K562 (cell line): ENCODE measurements around the gene ADAMTS14.

ENCODE experiments used
- BRCA1 ChIP-seq, 2 experiments: fragments of 450-650 bp in 1 of 2; sonication (generic) in 1 of 2; formaldehyde crosslinking in 1 of 2; IDR thresholded peaks; 2 replicates each; pipeline versions ENCODE4 v1.5.0 to v1.6.1; 2017 to 2020; ENCODE audit warnings: mild to moderate bottlenecking in 1 of 2, missing genetic modification reagents in 1 of 2
- CBX3 ChIP-seq, 2 experiments: IDR thresholded peaks; 1 replicate in 1 of 2; 2 replicates in 1 of 2; pipeline ENCODE4 v1.6.1; 2012; ENCODE audit warnings: inconsistent platforms in 2 of 2, low read length in 2 of 2, borderline replicate concordance in 1 of 2, control low read depth in 1 of 2
- SNRNP70 ChIP-seq: fragments of 200-400 bp; formaldehyde crosslinking; optimal IDR thresholded peaks from 2 replicates; pipeline ENCODE3; 2017; ENCODE audit warnings: low read depth, low read length
- ZFP36 ChIP-seq: fragments of 150-350 bp; IDR thresholded peaks from 2 replicates; pipeline ENCODE4 v1.6.1; 2018; ENCODE audit warnings: low read length, low read depth; ENCODE audit not compliant: partially characterized antibody
- TF ChIP-seq, protein P1 (sequence below), 3 experiments: IDR thresholded peaks in 2 of 3; conservative IDR thresholded peaks in 1 of 3; 2 replicates each; pipeline ENCODE4 v1.5.1; 2011 to 2012; ENCODE audit warnings: low read length in 3 of 3, mild to moderate bottlenecking in 3 of 3, control low read depth in 2 of 3, improper control_type of control experiment in 1 of 3, inconsistent platforms in 1 of 3, low read depth in 1 of 3, mixed read lengths in 1 of 3, moderate library complexity in 1 of 3; ENCODE audit not compliant: insufficient read depth in 2 of 3
- TF ChIP-seq, protein P2 (sequence below): fragments of 250-450 bp; sonication (Bioruptor Pico); IDR thresholded peaks from 2 replicates; pipeline ENCODE4 v1.9.0; 2021; ENCODE audit warnings: mild to moderate bottlenecking
- TF ChIP-seq, protein P3 (sequence below): sonication (generic); formaldehyde crosslinking; IDR thresholded peaks from 2 replicates; pipeline ENCODE4 v1.9.0; 2022; ENCODE audit warnings: mild to moderate bottlenecking, missing genetic modification reagents

DNA sequence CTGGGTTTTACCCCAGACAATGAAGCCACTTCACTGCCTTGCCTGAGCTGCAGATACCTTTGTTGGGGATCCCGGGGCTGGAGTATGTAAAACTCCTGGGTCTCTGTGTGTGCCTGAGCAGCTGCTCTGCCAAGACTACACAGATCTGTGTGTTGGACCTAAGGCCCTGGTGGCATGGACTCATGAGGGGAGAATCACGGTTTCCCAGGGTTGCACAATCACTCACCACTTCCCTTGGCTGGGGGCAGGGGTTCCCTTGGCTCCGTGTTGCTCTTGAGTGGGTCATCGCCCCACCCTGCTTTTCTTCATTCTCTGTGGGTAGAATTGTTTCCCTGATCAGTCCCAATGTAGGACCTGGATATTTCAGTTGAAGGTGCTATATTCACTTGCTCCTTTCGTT, 126.8 kb downstream of the ADAMTS14 start:
- TF ChIP-seq, protein P1, sequence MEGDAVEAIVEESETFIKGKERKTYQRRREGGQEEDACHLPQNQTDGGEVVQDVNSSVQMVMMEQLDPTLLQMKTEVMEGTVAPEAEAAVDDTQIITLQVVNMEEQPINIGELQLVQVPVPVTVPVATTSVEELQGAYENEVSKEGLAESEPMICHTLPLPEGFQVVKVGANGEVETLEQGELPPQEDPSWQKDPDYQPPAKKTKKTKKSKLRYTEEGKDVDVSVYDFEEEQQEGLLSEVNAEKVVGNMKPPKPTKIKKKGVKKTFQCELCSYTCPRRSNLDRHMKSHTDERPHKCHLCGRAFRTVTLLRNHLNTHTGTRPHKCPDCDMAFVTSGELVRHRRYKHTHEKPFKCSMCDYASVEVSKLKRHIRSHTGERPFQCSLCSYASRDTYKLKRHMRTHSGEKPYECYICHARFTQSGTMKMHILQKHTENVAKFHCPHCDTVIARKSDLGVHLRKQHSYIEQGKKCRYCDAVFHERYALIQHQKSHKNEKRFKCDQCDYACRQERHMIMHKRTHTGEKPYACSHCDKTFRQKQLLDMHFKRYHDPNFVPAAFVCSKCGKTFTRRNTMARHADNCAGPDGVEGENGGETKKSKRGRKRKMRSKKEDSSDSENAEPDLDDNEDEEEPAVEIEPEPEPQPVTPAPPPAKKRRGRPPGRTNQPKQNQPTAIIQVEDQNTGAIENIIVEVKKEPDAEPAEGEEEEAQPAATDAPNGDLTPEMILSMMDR (IDR thresholded peaks at IDR 0.05 in 2 of 3, conservative IDR thresholded peaks at IDR 0.05 in 1 of 3; ENCODE audit: insufficient read depth in 2 of 3, low read depth in 1 of 3, low read length in 3 of 3): no peak
- TF ChIP-seq, protein P2, sequence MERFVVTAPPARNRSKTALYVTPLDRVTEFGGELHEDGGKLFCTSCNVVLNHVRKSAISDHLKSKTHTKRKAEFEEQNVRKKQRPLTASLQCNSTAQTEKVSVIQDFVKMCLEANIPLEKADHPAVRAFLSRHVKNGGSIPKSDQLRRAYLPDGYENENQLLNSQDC (CRISPR knock-in tag): no peak
- TF ChIP-seq CBX3 (IDR thresholded peaks at IDR 0.05; ENCODE audit: borderline replicate concordance in 1 of 2, low read length in 2 of 2) (no peak), BRCA1 (IDR thresholded peaks at IDR 0.05) (no peak), BRCA1 (CRISPR knock-in tag; IDR thresholded peaks at IDR 0.05) (no peak), SNRNP70 (no peak), ZFP36 (no peak)
- TF ChIP-seq, protein P3, sequence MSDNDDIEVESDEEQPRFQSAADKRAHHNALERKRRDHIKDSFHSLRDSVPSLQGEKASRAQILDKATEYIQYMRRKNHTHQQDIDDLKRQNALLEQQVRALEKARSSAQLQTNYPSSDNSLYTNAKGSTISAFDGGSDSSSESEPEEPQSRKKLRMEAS (CRISPR knock-in tag): no peak
